SK-MEL-5 (cell line): ENCODE measurements around the gene OOSP2. TPM values are rescaled to one million over a fixed set of nuclear protein-coding genes. Genes with fewer than 3 reads are reported as not detected.
"Not testable (repeated sequence)": the region's sequence is repeated elsewhere in the genome, so short reads cannot be mapped to it uniquely, and the experiment has no call there.

Experiments used
- DNase-seq: peaks from one replicate; pipeline ENCODE4 v3.0.0-alpha.2; 2016; ENCODE audit warnings: low read depth, low spot score
- in situ Hi-C: cut with HindIII; loops from 2 replicates; pipeline ENCODE4 v1.10.0; 2016; ENCODE audit warnings: low sequenced_read_pairs, high pct_unique_total_duplicates, low pct_unique_long_range_greater_than_20kb
- total RNA-seq: library from RNA; depleted of rRNA; stranded (reverse); fragments of >200 nt; shearing (Covaris generic); gene quantifications from 2 replicates; pipeline ENCODE4 v1.2.3, GENCODE V29; 2014; rRNA removed

OOSP2 gene
- total RNA-seq, 1 experiment from 2014 or later = not detected

DNA sequence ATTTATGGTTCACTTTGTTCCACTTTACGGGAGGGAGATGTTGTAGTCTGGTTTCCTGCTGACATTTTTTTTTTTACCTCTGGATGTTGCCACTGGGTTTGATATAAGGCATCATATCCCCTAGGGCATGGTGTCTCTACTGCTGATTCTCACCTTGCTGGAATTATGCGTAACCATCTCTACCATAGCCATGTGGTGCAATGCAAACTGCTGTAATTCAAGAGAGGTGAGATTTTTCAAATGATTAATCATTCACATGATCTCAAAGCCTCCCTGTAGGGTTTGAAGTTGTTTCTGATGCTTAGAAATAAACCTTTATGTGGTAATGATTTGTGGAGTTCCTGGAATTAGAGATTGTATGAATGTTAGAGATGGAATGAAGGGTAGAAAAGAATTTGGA, 29.2 kb downstream of the OOSP2 start:
- in situ Hi-C loops = no loop called here
- DNase-seq = no peak

DNA sequence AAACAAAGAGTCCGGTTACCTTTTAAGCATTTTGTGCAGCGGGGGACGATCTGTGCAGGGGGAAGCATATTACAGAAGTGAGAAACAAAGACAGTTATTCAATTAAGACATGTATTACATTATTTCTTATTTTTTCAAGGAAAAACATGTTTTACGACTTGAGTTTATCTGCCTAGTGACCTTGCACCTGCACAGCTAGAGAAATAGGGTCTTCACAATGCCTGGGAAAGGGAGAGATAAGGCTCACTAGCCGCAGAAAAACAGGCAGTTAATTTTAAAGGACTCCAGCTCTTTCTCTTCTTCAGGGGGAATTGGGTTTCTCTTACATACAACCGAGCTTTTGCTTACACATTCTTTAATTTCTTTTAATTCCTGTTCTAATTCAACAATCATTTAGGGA, 31.4 kb downstream of the OOSP2 start:
- in situ Hi-C loops, DNase-seq: not testable (repeated sequence)

DNA sequence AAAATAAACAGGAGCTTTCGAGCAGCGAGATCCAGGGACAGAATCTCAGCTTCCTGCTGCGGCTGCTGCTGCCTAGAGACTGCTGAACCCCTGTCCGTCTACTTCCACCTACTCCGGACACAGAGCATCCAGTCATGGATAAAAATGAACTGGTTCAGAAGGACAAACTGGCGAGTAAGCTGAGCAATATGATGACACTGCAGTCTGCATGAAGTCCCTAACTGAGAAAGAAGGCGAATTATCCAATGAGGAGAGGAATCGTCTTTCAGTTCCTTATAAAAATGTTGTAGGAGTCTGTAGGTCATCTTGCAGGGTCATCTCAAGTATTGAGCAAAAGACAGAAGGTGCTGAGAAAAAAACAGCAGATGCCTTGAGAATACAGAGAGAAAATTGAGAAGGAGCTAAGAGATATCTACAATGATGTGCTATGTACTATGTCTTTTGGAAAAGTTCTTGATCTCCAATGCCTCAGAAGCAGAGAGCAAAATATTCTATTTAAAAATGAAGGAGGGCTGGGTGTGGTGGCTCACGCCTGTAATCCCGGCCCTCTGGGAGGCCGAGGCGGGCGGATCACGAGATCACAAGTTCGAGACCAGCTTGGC, 37.1 kb downstream of the OOSP2 start:
- in situ Hi-C loops = no loop called here
- DNase-seq = no peak

DNA sequence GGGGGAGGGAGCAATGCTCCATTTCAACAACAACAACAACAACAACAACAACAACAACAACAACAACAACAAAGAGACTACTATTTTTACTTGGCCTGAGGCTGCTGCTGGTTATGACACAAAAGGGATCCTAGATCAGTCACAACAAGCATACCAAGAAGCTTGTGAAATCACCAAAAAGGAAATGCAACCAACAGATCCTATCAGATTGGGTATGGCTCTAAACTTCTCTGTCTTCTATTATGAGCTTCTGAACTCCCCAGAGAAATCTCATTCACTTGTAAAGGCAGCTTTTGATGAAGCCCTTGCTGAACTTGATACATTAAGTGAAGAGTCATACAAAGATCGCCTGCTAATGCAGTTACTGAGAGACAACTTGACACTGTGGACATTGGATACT, 37.8 kb downstream of the OOSP2 start:
- in situ Hi-C loops = no loop called here
- peak; percentile 56 for DNase-seq

DNA sequence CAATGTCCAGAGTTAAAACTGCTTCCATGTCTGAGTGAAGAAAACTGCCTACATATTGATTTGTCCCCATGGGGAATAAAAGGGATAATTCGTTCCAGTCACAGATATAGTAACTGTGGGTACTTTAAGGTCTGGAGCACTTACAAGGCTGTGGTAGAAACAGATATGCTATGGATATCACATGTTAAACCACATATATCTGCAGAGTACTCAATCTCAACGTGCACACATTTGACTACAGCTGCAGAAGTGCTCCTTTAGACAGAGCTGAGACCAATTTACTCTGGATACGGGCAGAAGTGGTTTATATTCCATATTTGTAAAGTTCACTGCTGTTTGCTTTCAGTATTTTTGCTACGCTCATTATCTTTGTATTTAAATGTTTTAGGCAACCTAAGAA, 38.5 kb downstream of the OOSP2 start:
- in situ Hi-C loops = no loop called here
- peak; percentile 27 for DNase-seq

DNA sequence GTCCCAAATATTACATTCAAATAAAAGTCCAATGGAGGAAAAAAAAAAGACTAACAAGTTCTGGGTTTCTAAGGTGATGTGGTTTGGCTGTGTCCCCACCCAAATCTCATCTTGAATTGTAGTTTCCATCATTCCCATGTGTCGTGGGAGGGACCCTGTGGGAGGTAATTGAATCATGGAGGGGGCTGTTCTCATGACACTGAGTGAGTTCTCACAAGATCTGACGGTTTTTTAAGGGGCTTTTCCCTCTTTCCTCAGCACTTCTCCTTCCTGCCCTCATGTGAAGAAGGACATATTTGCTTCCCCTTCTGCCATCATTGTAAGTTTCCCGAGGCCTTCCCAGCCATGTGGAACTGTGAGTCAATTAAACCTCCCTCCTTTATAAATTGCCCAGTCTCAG, 40.3 kb downstream of the OOSP2 start:
- in situ Hi-C loops = no loop called here
- DNase-seq = no peak

DNA sequence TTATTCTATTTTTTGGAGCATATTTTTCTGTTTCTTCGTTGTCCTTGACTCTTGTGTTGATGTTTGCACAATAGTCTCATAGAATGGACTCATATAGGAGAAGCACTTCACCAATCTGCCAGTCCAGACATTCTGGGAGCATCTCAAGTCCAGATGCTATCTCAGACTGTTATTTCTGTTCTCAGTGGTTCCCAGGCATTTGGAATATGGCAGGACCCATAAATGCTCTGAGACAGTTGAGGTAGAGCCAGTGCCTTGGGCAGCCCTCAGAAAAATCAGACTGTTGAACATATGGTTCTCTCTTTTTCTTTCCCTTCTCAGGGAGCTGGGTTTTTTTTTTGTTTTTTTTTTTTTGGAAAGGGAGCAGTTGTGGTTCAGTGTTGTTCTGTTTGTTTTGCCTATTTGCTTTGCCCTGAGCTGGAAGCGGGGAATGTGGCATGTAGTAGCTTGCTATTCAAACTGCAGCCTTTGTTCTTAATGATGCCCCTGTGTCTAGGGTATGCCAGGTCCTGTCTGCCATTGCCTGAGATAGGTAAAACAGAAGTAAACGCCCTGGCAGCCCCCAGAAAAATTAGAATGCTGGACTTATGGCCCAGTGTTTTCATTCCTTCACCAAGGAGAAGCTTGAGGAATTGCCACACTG, 44.5 kb downstream of the OOSP2 start:
- DNase-seq = no peak
- in situ Hi-C loops = no loop called here

DNA sequence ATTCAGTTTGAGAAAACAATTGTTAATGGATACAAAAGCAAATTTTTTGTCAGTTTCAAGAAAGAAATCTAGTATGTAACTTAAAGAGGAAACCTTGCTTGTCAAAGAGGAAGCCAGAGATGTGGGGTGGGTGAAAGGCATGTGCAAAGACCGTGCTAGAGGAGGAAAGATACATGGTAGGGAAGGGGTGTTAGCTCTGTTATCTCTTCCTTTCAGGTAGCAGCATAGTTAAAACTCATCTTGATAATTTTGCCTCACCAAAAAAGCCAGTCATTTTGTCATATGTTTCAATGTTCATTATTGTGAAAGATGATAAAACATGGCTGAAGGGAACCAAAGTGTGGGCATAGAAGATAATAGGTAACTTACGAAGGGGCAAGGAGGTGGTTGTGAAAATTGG, 45.7 kb downstream of the OOSP2 start:
- in situ Hi-C loops = no loop called here
- no peak for DNase-seq

DNA sequence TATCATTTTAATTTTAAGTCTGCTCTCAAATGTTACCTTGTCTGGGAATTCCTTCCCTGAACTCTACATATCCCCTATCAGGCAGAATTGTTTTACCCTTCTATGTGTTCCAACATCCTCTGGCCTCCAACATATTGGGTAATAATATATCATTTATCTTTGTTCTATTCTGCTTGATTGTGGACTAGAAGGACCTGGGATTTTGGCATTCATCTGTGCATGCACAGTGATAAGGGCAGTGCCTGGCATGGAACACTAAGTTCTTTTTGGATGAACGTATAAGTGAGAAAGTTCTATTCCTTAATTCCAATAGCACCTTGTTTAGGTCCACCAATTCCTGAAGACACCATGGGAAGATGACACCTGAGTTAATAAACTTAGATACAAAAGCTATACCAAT, 47.0 kb downstream of the OOSP2 start:
- in situ Hi-C loops = no loop called here
- DNase-seq = no peak

DNA sequence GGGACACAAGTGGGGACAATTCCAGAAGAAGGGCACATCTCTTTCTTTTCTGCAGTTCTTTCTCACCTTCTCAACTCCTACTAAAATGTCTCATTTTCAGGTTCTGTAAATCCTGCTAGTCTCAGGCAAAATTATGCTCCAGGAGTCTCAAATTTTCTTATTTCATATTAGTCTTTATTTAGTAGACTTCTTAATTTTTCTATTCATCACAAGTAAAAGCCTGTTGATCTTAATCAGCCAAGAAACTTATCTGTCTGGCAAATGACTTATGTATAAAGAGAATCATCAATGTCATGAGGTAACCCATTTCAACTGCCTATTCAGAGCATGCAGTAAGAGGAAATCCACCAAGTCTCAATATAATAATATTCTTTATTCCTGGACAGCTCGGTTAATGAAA, 48.2 kb downstream of the OOSP2 start, which contains the start of gene MS4A2:
MS4A2 (plus strand) TSS at position 301 of the 400 bp plus-strand sequence. CDS start 102 bp downstream, outside the sequence.
- no peak for DNase-seq
- in situ Hi-C loops = no loop called here

DNA sequence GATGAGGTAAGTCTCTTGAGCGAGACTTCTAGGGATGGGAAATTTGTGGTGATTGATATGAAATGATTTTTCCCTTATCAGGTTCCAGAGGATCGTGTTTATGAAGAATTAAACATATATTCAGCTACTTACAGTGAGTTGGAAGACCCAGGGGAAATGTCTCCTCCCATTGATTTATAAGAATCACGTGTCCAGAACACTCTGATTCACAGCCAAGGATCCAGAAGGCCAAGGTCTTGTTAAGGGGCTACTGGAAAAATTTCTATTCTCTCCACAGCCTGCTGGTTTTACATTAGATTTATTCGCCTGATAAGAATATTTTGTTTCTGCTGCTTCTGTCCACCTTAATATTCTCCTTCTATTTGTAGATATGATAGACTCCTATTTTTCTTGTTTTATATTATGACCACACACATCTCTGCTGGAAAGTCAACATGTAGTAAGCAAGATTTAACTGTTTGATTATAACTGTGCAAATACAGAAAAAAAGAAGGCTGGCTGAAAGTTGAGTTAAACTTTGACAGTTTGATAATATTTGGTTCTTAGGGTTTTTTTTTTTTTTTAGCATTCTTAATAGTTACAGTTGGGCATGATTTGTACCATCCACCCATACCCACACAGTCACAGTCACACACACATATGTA, 55.4 kb downstream of the OOSP2 start:
- in situ Hi-C loops = no loop called here
- DNase-seq = no peak

DNA sequence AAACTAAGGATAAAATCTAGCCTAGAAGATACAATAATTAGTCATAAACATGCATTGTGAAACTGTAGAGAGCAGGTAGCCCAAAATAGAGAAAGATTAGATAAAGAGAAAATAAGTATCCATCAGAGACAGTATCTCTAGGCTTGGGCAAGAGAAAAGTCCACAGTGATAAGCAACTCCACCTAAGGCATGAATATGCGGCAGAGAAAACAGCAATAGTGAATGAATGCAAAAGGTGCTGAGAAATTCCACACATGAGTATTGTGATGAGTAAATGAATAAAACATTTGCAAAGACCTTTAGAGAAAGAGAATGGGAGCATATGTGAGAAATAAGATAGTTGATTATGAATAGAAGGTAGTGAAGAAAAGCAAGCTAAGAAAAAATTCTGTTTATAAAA, 57.0 kb downstream of the OOSP2 start:
- in situ Hi-C loops = no loop called here
- DNase-seq = no peak

Other genes with a start within 250 kb of the OOSP2 start
- gene MRPL16, start 229.6 kb upstream of the OOSP2 start, total RNA-seq = 59.8 and 61.8 TPM in 2 replicates
- 0.55 TPM in 1 of 2 replicates, not detected in the other for gene CBLIF, start 194.9 kb upstream of the OOSP2 start, total RNA-seq
- 219 and 227 TPM in 2 replicates for gene TCN1, start 173.9 kb upstream of the OOSP2 start, total RNA-seq
- not detected in 2 replicates for gene OOSP3, start 161.6 kb upstream of the OOSP2 start, total RNA-seq
- gene OOSP1, start 102.0 kb upstream of the OOSP2 start, total RNA-seq = not detected in 2 replicates
- gene OOSP4A, start 76.4 kb upstream of the OOSP2 start, total RNA-seq = not detected in 2 replicates
- not detected in 2 replicates for gene OOSP4B, start 23.2 kb upstream of the OOSP2 start, total RNA-seq
- not detected in 2 replicates for gene MS4A3, start 16.3 kb downstream of the OOSP2 start, total RNA-seq
- gene MS4A2, start 48.3 kb downstream of the OOSP2 start, total RNA-seq = not detected in 2 replicates
- gene MS4A6A, start 142.7 kb downstream of the OOSP2 start, total RNA-seq = 0.53 TPM in 1 of 2 replicates, not detected in the other
- not detected in 2 replicates for gene MS4A4E, start 202.7 kb downstream of the OOSP2 start, total RNA-seq
- gene MS4A4A, start 240.3 kb downstream of the OOSP2 start, total RNA-seq = not detected in 2 replicates